Mucosa of stomach (tissue), 1 donor: Measurements from ENCODE around the gene FAM169A.

ENCODE experiments used
- H3K27me3 ChIP-seq: one replicate; pipeline ENCODE4 v1.7.0; 2013; ENCODE audit warnings: mild to moderate bottlenecking, low read length; ENCODE audit not compliant: control insufficient read depth, insufficient read depth
- H3K36me3 ChIP-seq: one replicate; pipeline ENCODE4 v1.7.0; 2013; ENCODE audit warnings: low read length; ENCODE audit not compliant: control insufficient read depth, insufficient read depth
- H3K4me1 ChIP-seq: one replicate; pipeline ENCODE4 v1.7.0; 2013; ENCODE audit warnings: mild to moderate bottlenecking, low read length; ENCODE audit not compliant: control insufficient read depth, insufficient read depth
- H3K4me3 ChIP-seq: one replicate; pipeline ENCODE4 v1.7.0; 2013; ENCODE audit warnings: low read length
- H3K9ac ChIP-seq: one replicate; pipeline ENCODE4 v1.7.0; 2013; ENCODE audit warnings: mild to moderate bottlenecking, low read length, moderate library complexity
- H3K9me3 ChIP-seq: one replicate; pipeline ENCODE4 v1.7.0; 2013; ENCODE audit warnings: mild to moderate bottlenecking, low read length, moderate library complexity; ENCODE audit not compliant: control insufficient read depth
- donor health status: Pancreatic carcinoma.

The FAM169A gene

GRCh38 chr5:74736759-74737158 is 129.4 kb downstream of the FAM169A start:
- Histone ChIP-seq H3K27me3 (no peaks in the 10 kb centered on the region), H3K4me3 (no peak overlapping the region), H3K36me3 (no peaks in the 10 kb centered on the region), H3K4me1 (no peaks in the 10 kb centered on the region), H3K9ac (no peak overlapping the region), H3K9me3 (no peaks in the 10 kb centered on the region)
